C1 segment of cervical spinal cord (tissue), 14 donors: ENCODE measurements around the gene BSND.

Source experiments
- DNase-seq, 14 donors: peaks; one replicate each; lab custom pipeline; 2025; lab: John Stamatoyannopoulos, UW

BSND gene

DNA sequence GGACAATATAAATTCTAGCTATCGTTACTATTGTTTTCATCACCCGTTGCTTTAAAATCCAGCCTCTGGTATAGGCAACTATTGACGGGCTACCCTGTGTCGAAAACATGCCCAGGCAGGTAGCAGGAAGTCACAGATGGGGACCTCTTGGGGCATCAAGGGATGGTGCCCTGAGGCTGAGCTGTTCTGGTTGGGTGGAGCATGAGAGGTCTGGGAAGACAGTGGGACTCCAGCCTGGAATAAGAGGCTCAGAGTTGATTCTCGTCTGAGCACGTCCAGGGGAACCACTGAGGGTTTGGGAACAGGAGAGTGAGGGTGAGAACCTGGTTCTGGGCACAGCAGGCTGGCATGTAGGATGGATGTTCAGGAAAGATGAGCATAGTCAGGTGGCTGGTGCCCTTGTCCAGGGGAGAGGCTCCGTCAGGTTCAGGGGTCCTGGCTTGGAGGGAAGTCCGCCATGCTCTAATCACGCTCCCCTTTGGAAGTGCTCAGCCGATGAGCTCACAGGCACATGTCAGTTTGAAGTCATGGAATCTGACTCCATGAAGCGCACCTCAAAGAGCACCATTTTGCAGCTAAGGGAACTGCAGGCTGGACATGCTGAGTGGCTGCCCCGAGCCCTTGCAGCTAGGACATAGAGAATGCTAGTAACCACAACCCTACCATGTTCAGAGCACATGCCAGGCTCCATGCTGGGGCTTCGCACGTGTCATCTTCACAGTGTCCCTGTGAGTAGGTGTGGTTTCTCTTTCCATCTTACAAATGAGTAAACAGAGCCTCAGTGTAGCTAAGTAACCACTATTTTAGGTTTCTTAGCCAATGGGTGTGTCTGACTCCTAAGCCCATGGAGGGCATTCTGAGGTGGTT, 61.6 kb downstream of the BSND start:
- no peak for DNase-seq

DNA sequence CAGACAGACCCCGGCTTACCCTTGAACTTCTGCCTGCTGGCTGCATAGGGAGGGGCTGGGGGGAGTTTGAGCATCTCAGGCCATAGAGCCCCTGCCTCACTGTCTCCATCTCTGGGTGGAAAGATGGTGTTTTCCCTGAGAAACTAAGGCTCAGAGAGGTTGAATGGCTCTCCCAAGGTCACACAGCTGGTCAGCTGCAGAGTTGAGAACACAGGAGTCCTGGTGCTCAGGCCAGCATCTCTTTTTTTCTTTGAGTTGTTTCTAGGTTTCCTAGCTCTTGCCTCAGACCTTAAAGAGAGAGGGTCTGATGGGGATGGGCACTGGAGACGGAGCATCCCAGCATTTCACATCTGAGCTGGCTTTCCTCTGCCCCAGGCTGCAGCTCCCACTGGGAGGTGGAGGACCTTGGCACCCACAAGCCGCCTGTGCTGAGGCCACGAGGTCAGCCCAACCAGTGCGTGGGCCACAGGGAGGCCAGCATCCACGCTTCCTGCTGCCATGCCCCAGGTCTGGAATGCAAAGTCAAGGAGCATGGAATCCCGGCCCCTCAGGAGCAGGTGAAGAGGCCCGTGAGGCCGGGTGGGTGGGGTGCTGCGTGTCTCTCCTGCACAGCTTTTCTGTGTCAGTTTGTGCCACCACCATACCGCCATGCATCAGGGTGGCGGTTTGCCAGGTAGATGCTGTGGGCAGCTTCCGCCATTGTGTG, 62.4 kb downstream of the BSND start:
- no peak for DNase-seq
